ENCODE measurements around the gene VTN.
"Not testable (repeated sequence)": the region's sequence is repeated elsewhere in the genome, so short reads cannot be mapped to it uniquely, and the experiment has no call there.

Gene VTN

DNA sequence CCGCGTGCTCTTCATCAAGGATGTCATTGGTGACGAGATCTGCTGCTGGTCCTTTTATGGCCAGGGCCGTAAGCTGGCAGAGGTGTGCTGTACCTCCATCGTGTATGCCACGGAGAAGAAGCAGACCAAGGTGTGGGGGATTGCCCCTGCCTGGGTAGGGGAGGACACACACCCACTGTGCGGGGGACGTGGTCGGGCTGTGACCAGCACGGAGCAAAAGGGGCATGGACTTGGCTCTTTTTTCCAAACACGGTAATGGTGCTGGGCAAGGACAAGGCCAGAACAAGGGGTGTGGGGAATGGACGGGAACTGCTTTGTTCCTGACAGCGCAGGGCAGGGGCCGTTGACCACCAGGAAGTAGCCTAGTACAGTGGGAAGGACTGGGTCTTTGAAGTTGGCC, 27.8 kb downstream of the VTN start:
- DNase-seq (ENCODE audit: low spot score) = no peak

DNA sequence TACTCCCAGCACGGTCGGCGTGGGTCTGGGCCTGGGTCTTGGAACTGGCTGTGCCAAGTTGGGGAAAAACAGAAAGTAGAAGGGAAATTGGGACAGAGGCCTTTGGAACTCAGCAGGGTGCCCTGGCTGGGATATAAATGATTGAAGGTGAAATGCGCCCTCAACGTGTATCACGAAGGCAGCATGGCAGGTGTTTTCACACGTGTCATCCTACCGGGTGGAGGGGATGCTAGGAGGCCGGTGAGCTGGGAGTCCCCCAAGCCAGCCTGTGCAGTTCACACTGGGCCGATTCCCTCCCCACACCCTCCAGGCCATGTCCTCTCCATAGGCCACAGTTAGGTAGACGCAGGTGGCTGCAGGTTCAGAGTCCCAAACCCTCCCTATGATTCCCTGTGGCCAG, 28.6 kb downstream of the VTN start:
- no peak for DNase-seq (ENCODE audit: low spot score)

DNA sequence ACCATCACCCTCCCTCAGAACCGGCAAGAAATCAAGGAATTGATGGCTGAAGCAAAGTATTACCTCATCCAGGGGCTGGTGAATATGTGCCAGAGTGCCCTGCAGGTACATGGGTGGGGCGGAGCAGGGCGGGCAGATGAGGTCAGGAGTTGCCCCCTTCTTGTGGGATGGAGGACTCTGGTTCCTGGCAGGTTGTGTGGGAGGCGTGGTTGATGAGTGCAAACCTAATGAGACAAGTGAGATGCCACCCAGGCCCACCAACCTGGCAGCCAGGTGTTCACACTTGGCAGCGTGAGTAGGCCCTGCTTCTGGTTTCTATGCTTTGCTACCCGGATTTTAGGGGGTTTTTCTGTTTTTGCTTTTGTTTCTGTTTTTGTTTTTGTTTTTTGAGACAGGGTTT, 29.7 kb downstream of the VTN start:
- DNase-seq (ENCODE audit: low spot score) = no peak

DNA sequence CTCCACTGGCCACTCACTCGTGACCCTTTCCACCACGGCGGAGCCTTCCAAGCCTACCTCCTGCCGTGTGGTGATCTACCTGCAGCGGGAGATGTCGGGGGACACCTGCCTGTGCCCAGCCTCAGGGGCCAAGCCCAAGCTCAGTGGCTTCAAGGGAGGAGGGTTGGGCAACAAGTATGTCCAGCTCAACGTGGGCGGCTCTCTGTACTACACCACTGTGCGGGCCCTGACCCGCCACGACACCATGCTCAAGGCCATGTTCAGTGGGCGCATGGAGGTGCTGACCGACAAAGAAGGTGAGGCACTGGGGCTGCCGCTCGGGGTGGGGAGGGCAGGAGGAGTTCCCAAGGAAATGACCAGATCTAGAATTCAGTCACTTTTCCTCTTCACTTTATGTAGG, 30.7 kb downstream of the VTN start:
- DNase-seq (ENCODE audit: low spot score) = no peak

DNA sequence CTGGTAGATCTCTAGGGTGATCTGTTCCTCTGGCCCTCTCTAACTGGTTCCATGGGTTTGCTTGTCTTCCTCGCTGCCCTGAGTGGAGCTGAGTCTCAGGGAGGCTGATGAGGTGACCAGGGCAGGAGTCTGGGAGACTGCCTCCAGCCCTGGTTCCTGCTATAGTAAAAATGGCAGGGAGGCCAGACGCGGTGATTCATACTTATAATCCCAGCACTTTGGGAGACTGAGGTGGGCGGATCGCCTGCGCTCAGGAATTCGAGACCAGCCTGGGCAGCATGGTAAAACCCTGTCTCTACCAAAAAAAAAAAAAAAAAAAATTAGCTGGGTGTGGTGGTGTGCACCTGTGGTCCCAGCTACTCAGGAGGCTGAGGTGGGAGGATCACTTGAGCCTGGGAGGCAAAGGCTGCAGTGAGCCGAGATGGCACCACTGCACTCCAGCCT, 31.3 kb downstream of the VTN start:
- DNase-seq (ENCODE audit: low spot score) = not testable (repeated sequence)

DNA sequence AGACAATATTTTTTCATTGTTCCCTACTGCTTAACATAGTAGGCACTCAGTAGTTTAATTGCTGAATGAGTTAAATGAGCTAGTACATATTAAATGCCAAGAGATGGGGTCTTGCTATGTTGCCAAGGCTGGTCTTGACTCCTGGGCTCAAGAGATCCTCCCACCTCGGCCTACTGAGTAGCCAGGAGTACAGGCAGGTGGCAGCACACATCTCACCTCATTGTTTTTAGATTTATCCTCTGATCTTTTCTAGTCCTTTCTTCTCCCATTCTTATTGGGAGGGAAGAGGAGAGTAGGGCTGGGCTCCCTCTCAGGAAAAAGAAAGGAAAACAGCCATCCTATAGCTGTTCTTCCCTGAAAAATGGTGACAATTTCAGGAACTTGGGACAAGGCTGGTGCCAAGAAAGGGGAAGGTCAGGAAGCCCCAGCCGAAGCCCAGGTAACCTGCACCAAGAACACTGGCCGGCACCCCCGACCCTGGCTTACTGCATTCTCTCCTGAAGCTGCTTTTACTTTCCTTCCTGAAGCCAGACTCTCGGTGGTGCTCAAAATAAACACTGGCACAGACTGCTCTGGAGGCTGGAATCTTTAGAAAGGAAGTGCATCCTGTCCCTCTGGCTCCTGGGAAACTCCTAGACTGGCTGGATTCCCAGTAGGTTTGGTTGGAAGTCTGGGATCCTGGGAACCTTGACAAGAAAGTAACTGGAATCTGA, 31.9 kb downstream of the VTN start:
- DNase-seq (ENCODE audit: low spot score) = no peak

DNA sequence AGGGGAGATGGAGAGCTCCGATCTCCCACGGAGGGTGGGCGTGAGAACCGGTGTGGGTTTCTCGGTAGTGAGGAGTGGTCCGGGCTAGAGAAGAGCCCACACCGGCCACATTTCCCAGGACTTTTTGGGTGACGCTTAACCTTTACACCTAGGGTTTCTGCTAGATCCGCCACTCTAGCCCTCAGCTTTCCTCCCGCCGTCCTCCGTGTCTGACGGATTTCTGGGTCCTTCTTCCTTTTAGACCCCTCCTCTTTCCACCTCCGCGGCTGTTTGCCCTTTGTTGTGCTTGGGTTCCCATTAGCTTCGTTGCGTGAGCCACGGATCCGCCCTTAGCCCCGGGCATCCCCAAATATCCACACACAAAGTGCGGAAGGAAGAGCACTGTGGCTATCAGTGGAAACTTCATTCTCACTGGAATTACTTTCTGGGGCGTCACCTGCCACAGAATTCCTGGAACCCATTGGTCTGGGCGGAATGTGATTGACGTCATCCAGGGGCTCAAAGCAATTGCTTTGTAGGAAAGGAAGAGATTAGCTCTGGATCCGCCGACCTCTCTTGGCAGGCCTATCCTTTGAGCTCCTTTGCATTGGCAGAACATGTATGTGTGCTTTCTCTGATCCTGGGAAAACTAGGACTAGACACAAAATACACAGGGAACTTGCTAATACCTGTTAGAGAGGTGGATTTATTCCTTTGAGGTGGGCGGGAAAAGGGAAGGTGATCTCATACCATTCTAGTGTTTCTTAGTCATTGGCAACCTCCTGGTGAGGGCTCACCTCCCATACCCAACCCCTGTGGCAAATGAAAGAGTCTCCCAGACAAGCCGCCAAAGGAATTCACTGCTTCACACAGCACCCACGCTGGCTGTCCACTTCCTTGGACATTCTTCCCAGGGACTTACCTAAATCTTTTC, 33.9 kb downstream of the VTN start:
- peak; percentile 79 for DNase-seq (ENCODE audit: low spot score)

DNA sequence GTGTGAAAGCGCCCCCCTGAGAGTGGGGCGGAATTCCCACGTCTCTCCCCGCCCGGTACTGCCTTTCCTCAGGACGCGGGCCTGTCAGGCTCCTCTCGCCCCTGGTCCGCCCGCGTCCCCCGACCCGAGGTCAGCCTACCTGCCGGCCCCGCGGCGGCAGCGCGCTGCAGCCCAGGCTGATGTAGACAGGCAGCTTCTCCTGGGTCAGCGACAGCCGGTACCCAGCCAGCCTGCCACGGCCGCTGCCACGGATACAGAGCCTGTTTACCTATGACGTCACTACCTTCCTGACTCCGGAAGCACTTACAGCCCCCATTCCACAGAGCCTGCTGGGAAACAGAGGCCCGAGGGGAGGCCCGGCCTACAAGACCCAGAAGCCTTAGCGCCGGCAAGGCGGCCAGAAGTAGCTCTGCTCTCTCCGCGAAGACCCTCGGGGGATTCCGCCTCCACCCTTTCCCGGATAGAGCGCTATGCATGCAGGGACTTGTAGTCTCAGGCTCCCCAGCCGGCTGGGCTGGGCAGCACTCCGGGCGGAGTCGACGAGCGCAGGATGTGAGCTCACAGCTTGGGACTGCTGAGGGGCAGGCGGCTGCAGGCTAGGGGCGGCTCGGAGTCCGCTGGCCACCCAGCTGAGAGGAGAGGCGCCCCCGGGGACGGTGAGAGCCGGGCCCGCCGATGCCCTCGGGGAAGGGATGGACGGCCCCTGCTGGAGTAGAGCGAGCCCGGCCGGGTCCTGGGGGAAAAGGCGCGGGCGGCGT, 34.7 kb downstream of the VTN start, which contains the start of the genes IFT20 and TNFAIP1:
IFT20 (minus strand) TSS at position 272 of the 758 bp plus-strand sequence. CDS start 3,487 bp downstream, outside the sequence.
TNFAIP1 (plus strand) TSS at position 561 of the 758 bp plus-strand sequence. CDS start 3,761 bp downstream, outside the sequence.
- peak; percentile 96 for DNase-seq (ENCODE audit: low spot score)

DNA sequence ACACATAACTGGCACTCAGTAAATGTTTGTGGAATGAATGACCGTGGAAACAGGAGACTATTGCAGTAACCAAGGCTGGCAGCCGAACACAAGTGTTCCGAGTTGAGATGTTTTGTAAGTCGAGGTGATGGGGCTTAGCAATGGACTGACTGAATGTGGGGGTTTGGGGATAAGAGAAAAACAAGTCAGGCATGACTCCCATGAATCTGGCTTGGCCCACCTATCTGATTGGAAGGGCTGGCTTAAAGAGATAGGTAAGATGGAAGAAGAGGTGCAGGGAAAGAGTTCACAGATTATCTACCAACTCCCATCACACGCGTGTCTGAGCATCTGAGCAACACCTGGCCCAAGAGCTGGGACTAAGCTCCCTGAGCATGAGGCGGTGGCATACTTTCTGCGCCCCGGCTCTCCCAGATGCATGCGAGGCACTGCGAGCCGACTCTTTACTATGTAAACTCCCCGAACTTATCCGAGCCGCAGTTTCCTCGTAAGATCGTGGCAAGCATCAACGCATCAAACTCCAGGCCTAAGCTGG, 35.4 kb downstream of the VTN start:
- no peak for DNase-seq (ENCODE audit: low spot score)

DNA sequence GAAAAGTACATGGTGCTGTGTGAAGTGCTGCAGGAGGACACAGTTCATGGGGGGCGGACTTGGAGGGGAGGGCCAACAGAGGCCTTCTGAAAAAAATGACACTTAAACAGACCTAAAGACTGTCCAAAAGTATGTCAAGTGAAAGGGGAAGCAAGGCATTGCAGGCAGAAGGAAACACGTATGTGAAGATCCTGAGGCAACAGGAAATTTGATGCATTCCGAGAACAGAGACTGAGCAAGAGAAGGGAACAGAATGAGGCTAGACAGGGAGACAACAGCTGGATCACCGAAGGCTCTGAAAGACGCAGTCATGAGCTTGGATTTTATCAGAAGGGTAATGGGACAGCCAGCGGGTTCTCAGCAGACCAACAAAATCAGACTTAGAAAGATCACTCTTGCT, 35.9 kb downstream of the VTN start:
- DNase-seq (ENCODE audit: low spot score) = no peak

DNA sequence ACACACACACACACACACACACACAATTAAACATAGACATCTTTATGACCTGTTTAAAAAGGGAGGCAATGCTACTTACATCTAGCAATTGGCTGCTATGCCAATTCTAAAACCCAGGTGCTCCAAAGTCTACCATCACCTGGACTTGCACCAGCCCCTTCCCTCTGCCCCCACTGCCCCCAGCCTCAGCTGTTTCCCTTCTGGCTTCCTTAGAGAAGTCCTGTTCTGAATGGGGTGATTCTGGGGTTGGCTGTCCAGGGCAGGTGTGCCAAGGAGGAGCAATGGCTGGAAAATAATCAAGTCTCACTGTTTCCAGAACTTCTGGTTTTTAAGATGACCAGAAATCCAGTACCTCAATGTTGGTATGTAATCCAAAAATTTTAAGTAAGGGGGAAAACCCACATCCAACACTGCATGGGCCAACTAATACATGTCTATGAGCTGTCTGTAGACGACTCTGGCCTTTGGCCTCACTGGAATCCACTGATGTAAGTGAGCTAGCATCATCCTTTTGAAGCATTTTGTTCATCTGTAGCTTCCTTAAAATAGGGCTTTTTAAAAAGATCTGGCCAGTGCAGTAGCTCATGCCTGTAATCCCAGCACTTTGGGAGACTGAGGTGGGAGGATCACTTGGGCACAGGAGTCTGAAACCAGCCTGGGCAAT, 36.9 kb downstream of the VTN start:
- no peak for DNase-seq (ENCODE audit: low spot score)

DNA sequence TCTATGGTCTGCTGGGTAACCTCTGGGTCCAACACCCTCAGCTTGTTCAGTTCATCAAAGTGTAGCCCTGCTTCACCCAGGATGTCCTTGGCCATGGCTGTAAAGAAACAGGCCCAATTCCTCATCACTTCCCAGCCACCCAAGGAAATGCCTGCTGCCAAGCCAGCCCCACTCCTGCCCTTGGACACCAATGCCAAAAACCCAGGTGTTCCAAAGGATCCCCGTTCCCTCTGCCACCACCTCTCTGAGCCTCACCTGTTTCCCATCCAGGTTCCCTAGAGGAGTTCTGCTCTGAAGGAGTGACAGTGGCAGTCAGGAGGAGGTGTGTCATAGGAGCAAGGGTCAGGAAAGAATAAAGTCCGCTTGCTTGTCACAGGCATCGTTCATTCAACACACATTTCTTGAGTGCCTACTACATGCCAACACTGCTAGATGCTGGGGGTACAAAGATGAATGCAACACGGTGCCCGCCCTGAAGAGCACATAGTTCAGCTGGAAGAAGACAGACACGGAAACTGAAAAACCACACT, 38.2 kb downstream of the VTN start:
- no peak for DNase-seq (ENCODE audit: low spot score)

DNA sequence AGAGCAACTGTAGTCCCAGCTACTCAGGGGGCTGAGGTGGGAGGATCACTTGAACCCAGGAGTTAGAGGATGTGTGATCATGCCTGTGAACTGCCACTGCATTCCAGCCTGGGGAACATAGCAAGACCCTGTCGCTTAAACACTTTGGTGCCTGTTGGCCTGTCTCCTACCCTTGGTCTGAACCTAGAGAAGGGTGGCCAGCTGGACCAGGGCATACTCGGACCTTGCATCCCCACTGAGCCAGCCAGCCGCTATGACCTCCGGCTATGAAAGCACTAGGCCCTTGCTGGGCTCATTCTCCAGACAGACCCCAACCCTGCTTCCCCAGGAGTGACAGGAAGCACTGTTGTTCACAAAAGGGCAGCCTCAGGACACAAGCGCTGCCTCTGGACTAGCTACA, 39.4 kb downstream of the VTN start:
- no peak for DNase-seq (ENCODE audit: low spot score)

DNA sequence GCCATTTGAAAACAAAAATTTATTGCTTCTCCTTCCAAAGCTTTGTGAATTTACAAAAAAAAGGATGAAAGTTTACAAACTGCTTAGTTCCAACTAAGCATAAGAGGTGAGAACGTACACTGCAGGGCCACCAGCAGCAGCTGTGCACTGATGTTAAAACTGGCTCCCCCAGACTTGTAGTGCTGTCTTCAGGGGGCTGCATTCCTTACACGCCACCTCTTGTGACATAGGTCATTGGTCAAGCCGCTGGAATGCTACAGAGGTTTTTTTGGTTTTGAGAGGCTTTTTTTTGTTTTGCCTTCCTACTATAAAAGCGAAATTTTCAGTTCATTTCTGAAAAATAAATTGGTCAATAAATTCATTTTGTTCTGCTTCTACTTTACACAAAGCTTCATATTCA, 41.8 kb downstream of the VTN start:
- no peak for DNase-seq (ENCODE audit: low spot score)

DNA sequence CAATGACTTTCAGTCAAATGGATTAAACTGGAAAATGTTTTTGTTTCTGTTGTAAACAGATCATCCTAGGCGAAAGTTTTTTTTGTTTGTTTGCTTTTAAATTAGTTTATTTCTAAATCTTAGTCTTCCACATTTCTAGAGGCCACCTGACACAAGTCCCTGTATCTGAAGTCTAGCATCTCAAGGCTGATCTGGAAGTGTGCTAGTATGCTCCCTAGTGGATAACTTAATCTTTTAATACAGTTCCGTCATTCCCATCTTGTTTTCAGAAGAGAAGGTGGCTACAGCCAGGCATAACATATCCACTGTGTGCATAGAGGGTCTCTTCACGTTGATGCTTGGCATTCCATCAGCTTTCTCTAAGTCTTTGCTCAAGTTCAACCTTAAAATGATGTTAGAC, 42.4 kb downstream of the VTN start:
- DNase-seq (ENCODE audit: low spot score) = no peak

DNA sequence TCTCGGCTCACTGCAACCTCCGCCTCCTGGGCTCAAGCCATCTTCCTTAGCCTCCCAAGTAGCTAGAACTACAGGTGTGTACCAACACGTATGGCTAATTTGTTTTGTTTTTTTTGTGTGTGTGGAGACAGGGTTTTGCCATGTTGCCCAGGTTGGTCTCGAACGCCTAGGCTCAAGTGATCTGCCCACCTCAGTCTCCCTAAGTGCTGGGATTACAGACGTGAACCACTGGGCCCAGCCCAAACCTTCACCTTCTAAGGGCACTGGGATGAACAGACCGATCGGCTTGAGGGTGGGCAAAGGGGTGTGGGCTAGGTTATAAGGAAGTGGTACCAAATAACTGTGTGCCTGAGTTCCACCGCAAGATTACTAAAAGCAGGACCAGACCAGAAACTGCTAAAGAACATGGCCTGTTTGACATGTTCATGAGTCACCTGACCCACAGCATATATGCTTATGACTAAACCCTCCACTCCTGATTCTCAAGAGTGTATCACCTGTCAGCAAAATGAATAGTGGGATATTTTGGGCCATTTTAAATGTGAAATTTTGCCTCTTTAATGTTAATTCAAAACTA, 43.0 kb downstream of the VTN start:
- no peak for DNase-seq (ENCODE audit: low spot score)

DNA sequence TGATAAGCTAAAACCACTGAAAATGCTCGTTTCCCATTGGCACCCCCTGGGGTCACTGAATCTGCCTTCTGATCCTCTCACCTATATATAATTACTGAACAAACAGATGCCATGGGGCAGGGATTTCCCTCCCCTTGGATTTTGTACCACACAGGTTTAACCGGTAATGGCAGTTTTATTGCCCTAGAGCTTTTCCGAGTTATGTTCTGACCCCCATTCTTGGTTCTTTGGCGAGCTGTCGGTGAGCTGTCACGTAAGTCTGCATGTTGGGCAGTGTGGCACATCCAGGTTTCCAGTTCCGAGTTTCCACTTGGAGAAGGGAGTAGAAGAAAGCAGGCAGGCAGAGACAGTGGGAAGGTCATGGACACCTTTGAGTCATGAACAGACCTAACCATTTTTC, 44.0 kb downstream of the VTN start:
- no peak for DNase-seq (ENCODE audit: low spot score)

DNA sequence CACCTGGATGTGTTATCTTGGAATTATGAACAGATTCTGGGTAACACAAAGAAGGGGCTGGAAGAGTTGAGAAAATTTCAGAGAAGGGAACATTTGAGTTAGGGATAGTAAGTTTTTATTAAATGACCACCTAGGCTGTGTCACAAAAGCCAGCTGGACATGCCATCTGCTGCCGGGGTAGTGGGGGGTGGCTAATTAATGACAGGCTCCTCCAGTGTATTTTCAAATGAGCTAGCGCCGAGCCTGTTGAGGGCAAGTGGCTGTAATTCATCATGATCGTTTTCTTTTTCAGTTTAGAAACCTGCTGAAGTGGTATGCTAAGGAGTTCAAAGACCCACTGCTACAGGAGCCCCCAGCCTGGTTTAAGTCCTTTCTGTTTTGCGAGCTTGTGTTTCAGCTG, 44.9 kb downstream of the VTN start:
- no peak for DNase-seq (ENCODE audit: low spot score)

DNA sequence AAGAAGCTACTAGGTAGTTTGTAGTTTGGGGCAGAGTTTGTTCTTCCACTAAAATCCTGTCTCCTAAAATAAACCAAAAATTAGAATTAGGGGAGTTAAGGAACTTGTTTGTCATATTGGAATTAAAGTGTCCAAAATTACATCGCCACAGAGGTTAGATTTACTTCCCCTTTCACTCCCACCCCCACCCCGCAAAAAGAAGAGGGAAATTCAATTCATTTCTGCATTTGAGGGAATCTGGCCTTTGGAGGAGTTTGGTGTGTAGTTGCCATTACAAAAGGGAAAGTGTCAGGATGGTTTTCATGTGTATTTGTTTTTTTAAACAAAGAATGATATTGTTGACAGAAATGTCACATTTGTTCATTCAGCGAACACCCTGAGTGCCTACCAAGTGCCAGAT, 45.3 kb downstream of the VTN start:
- no peak for DNase-seq (ENCODE audit: low spot score)

DNA sequence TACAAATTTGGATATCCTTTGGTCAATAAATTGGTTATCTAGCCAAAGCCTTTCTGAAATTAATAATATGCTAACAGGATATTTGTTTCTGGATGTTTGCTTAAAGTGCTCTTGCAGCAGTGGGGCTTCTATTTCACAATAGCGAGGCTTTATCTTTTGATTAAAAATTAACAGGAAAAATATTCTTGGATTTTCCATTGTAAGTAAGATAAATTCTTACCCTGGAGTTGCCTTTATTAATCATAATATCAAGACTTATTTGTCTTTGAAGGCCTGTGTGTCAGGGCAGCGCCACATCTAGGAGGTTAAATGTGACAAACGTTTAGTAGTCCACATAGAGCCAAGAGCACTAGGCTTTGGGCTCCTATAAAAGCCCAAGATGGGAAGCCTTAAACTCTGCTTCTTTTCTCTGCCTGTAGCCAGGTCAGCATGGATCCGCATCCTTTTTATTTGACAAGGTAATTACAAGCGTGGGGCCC, 45.8 kb downstream of the VTN start:
- no peak for DNase-seq (ENCODE audit: low spot score)

Measured in AG20443 (cell line).